Sigmoid colon (tissue), 7 donors: ENCODE measurements around the gene ZNF138. TPM values are rescaled to one million over a fixed set of nuclear protein-coding genes. Genes with fewer than 3 reads are reported as not detected.

Source experiments
- DNase-seq: peaks from one replicate; pipeline ENCODE4 v3.0.0-alpha.2; 2019
- H3K27ac ChIP-seq, 4 donors: fragments of 200-600 bp; sonication (generic); one replicate each; pipeline ENCODE4 v1.5.1; 2016 to 2019; ENCODE audit warnings: mild to moderate bottlenecking in 1 of 4
- H3K27me3 ChIP-seq, 3 donors: fragments of 200-600 bp; sonication (generic); one replicate each; pipeline ENCODE4 v1.5.1; 2019; ENCODE audit warnings: mild to moderate bottlenecking in 1 of 3
- H3K36me3 ChIP-seq, 4 donors: fragments of 200-600 bp; sonication (generic); one replicate each; pipeline ENCODE4 v1.5.1; 2016 to 2019
- H3K4me1 ChIP-seq, 4 donors: fragments of 200-600 bp; sonication (generic); one replicate each; pipeline ENCODE4 v1.5.1; 2017 to 2019
- H3K4me3 ChIP-seq, 4 donors: fragments of 200-600 bp; sonication (generic); one replicate each; pipeline ENCODE4 v1.5.1; 2017 to 2019; ENCODE audit warnings: mild to moderate bottlenecking in 2 of 4, moderate library complexity in 1 of 4
- H3K9me3 ChIP-seq, 4 donors: fragments of 200-600 bp in 3 of 4; sonication (generic) in 3 of 4; one replicate each; pipeline versions ENCODE4 v1.5.1 to v1.6.1; 2013 to 2019
- CTCF ChIP-seq, 4 experiments: fragments of 450-650 bp in 3 of 4; fragments of 200-600 bp in 1 of 4; IDR thresholded peaks; one replicate each; pipeline ENCODE4 v1.5.1; 2016 to 2019; ENCODE audit warnings: antibody characterized with exemption in 4 of 4, mild to moderate bottlenecking in 3 of 4, moderate library complexity in 2 of 4
- EP300 ChIP-seq, 4 donors: sonication (generic); formaldehyde crosslinking; IDR thresholded peaks; one replicate each; pipeline ENCODE4 v1.6.1; 2017; ENCODE audit warnings: antibody characterized with exemption in 4 of 4
- POLR2A ChIP-seq, 2 donors: fragments of 450-650 bp; IDR thresholded peaks; one replicate each; pipeline ENCODE4 v1.6.1; 2016; ENCODE audit warnings: antibody characterized with exemption in 2 of 2, mild to moderate bottlenecking in 2 of 2, moderate library complexity in 2 of 2
- POLR2AphosphoS5 ChIP-seq, 4 donors: sonication (generic); formaldehyde crosslinking; IDR thresholded peaks; one replicate each; pipeline ENCODE4 v1.6.1; 2017; ENCODE audit warnings: antibody characterized with exemption in 4 of 4
- WGBS, 2 donors: extraction: QIAGEN DNeasy Blood & Tissue Kit; methylation state at CpG; one replicate each; pipeline ENCODE4 v1.1.7; 2013; 5-methylcytosine and 5-hydroxymethylcytosine counted together
- intact Hi-C: fragments of 100-400 bp; cut with DNase I; formaldehyde crosslinking; loops from one replicate; pipeline ENCODE4 v1.15.1; 2023
- polyA plus RNA-seq, 3 donors: library from polyadenylated mRNA; stranded (reverse); fragments of 200-250 nt; gene quantifications; one replicate each; pipeline ENCODE4 v1.2.3, GENCODE V29; 2013
- total RNA-seq, 4 donors: library from RNA; depleted of rRNA; stranded (reverse); fragments of >200 nt; gene quantifications; one replicate each; pipeline ENCODE4 v1.1.0, GENCODE V29; 2016
- donor health status: healthy with polysubstance abuse.
- donor health status: Bipolar disorder and iron deficiency.
- donor health status: healthy.

The ZNF138 gene
- total and polyA plus RNA-seq, 7 donors: 3.9 to 26.0 (median 8.4) TPM

- peaks cover 0 to 31% (median 17%) of the 10 kb centered on the region in 4 donors for H3K4me1 ChIP-seq
- no peaks in the 10 kb centered on the region for H3K9me3 ChIP-seq
- TF ChIP-seq POLR2AphosphoS5 (IDR thresholded peaks at IDR 0.05) (no peak), EP300 (IDR thresholded peaks at IDR 0.05) (no peak), CTCF (IDR thresholded peaks at IDR 0.05) (no peak), POLR2A (IDR thresholded peaks at IDR 0.05) (no peak)
- peak; percentile 42 for DNase-seq
- no peak overlapping the region for H3K4me3 ChIP-seq
- 71 to 75% methylated on average over 9 of the region's 9 CpGs for whole genome bisulfite sequencing, 2 donors
- no peaks in the 10 kb centered on the region for H3K36me3 ChIP-seq
- H3K27ac ChIP-seq: no peak overlapping the region
- intact Hi-C loops: no loop called here
- H3K27me3 ChIP-seq: peaks cover 0 to 5% (median 0%) of the 10 kb centered on the region in 3 donors
Measured at GRCh38 chr7:64879086-64879730, 85.0 kb downstream of the ZNF138 start.

- peak; percentile 48 for DNase-seq
- H3K27me3 ChIP-seq: peaks cover 0 to under 1% (median 0%) of the 10 kb centered on the region in 3 donors
- TF ChIP-seq POLR2AphosphoS5 (IDR thresholded peaks at IDR 0.05): no peak
- TF ChIP-seq EP300 (IDR thresholded peaks at IDR 0.05): no peak
- no peak for TF ChIP-seq CTCF (IDR thresholded peaks at IDR 0.05)
- TF ChIP-seq POLR2A (IDR thresholded peaks at IDR 0.05): no peak
- 95 to 96% methylated on average over 17 of the region's 17 CpGs for whole genome bisulfite sequencing, 2 donors
- H3K36me3 ChIP-seq: no peaks in the 10 kb centered on the region
- H3K4me1 ChIP-seq: peaks cover 0 to 31% (median 17%) of the 10 kb centered on the region in 4 donors
- intact Hi-C loops: loop anchor here (10.0 kb wide), 1 partner anchor 125 kb away; the partner anchor contains the start of gene ERV3-1
- no peak overlapping the region for H3K27ac ChIP-seq
- H3K4me3 ChIP-seq: no peak overlapping the region
- H3K9me3 ChIP-seq: no peaks in the 10 kb centered on the region
Measured at GRCh38 chr7:64879800-64880199, 85.6 kb downstream of the ZNF138 start.

- 96% methylated on average over 38 of the region's 38 CpGs for WGBS, 2 donors
- DNase-seq: peak; percentile 38
- Histone ChIP-seq H3K27me3 (no peaks in the 10 kb centered on the region), H3K9me3 (no peaks in the 10 kb centered on the region), H3K4me1 (peaks cover 0 to 31% (median 17%) of the 10 kb centered on the region in 4 donors), H3K4me3 (no peak overlapping the region), H3K36me3 (no peaks in the 10 kb centered on the region), H3K27ac (peak overlapping the region in 3 of 4 donors; percentile 79 to 82 (median 79))
- TF ChIP-seq CTCF (IDR thresholded peaks at IDR 0.05) (no peak), EP300 (IDR thresholded peaks at IDR 0.05) (no peak), POLR2A (IDR thresholded peaks at IDR 0.05) (no peak), POLR2AphosphoS5 (IDR thresholded peaks at IDR 0.05) (no peak)
- intact Hi-C loops: loop anchor here (10.0 kb wide), 1 partner anchor 124 kb away; the partner anchor contains the start of gene ERV3-1
Measured at GRCh38 chr7:64880322-64881297, 86.4 kb downstream of the ZNF138 start.

GRCh38 chr7:64881461-64882287, 87.4 kb downstream of the ZNF138 start:
- Histone ChIP-seq H3K9me3 (no peaks in the 10 kb centered on the region), H3K27me3 (no peaks in the 10 kb centered on the region), H3K4me1 (peaks cover 0 to 31% (median 17%) of the 10 kb centered on the region in 4 donors), H3K4me3 (peak overlapping the region; percentile 37 to 61 (median 52)), H3K27ac (peak overlapping the region; percentile 41 to 82 (median 79)), H3K36me3 (no peaks in the 10 kb centered on the region)
- TF ChIP-seq EP300 (IDR thresholded peaks at IDR 0.05): no peak
- no peak for TF ChIP-seq POLR2A (IDR thresholded peaks at IDR 0.05)
- peak in 3 of 4 donors; percentile 60 to 67 (median 60) for TF ChIP-seq POLR2AphosphoS5 (IDR thresholded peaks at IDR 0.05)
- TF ChIP-seq CTCF (IDR thresholded peaks at IDR 0.05): no peak
- WGBS, 2 donors: 84% methylated on average over 26 of the region's 26 CpGs
- intact Hi-C loops: loop anchor here (10.0 kb wide), 1 partner anchor 123 kb away; the partner anchor contains the start of gene ERV3-1
- peak; percentile 60 for DNase-seq
